Stimulated activated CD8-positive, alpha-beta memory T cell treated with anti-CD3 and anti-CD28 coated beads, Interleukin-7, amount 100 ng/mL, for 4 hours (primary cell): ENCODE measurements around the gene IFRD2.

Source experiments
- DNase-seq, 2 donors: peaks; one replicate each; pipeline ENCODE4 v3.0.0-alpha.2; 2020; ENCODE audit warnings: low read depth in 2 of 2

IFRD2 gene, protein sequence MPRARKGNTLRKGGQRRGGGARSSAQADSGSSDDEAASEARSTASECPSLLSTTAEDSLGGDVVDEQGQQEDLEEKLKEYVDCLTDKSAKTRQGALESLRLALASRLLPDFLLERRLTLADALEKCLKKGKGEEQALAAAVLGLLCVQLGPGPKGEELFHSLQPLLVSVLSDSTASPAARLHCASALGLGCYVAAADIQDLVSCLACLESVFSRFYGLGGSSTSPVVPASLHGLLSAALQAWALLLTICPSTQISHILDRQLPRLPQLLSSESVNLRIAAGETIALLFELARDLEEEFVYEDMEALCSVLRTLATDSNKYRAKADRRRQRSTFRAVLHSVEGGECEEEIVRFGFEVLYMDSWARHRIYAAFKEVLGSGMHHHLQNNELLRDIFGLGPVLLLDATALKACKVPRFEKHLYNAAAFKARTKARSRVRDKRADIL

DNA sequence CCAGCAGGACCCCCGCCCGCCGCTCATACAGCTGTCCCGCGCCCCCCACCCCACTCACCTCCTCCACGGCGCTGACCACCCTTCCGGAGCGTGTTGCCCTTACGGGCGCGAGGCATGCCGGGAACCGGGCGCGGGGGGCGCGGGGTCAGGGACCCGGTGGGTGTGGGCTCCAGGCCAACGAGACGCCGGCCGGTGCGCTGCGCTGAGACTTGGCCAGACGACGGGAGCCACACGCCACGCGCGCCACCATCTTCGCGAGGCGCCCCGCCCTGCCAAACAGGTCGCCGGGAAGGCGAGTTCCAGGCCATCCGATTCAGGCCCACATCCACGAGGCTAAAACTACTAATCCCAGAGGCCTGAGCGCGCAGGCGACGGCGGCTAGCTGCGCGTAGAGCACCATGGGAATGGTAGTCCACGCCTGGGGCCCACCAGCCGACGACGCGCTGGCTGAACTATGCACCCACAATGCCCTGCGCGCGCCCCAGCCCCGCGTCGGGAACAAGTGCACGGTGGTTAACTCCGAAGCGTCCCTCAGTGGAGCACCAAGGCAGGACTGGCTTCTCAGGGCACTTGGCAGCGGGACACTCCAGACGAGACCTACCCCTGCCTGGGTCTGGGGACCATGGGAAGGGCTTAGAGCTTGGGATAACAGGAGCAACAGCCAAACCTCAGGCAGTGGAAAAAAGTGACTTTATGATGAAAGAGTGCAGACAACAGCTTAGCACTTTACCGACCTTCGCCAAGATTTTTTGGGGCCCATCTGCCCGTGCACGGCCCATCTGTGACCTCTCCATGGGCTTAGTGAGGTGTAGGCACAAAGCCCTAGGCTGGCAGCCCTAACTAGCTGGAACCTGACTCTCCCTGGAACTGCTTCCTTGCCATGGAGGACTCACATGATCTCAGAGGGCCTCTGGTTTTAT, at the start of gene IFRD2:
Gene IFRD2 (minus strand): TSS at position 271 of the 920 bp plus-strand sequence. CDS start 155 bp downstream, at position 116.
- DNase-seq = peak; percentile 91 to 96

DNA sequence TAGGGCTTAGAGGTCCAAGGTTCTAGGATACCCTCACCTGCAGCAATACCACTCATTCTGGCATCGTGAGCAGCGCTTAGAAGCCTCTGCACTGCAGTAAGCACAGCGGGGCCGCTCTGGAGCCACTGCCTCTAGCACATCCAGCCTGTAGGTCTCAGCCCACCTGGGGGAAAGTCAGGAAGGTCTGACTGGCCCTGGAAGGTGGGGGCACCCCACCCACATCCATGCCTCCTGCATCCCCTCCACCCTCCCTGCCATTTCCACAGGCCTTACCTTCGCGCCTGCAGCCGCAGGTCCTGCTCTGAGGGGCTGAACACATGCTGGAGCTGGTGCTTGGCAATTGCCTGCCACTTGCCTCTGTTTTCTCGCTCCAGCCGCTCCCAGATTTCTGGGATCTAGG, 49.3 kb upstream of the IFRD2 start:
- DNase-seq = no peak

DNA sequence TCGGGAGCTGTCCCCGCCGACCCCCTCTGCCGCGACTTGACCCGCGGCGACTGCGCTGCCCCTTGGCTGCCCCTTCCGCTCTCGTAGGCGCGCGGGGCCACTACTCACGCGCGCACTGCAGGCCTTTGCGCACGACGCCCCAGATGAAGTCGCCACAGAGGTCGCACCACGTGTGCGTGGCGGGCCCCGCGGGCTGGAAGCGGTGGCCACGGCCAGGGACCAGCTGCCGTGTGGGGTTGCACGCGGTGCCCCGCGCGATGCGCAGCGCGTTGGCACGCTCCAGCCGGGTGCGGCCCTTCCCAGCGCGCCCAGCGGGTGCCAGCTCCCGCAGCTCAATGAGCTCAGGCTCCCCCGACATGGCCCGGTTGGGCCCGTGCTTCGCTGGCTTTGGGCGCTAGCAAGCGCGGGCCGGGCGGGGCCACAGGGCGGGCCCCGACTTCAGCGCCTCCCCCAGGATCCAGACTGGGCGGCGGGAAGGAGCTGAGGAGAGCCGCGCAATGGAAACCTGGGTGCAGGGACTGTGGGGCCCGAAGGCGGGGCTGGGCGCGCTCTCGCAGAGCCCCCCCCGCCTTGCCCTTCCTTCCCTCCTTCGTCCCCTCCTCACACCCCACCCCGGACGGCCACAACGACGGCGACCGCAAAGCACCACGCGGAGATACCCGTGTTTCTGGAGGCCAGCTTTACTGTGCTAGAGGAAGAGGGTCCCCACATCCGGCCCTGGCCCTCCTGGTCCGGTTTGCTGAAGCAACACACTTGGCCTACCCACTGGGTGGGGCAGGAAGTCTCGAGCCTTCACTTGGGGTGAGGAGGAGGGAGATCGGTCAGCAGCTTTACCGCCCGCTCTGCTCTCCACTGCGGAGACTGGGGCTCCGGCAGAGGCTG, 48.5 kb upstream of the IFRD2 start, which contains the start of gene RASSF1:
Gene RASSF1 (minus strand): TSS at position 389 of the 882 bp plus-strand sequence. CDS start 31 bp downstream, at position 358.
- peak; percentile 36 to 57 for DNase-seq

DNA sequence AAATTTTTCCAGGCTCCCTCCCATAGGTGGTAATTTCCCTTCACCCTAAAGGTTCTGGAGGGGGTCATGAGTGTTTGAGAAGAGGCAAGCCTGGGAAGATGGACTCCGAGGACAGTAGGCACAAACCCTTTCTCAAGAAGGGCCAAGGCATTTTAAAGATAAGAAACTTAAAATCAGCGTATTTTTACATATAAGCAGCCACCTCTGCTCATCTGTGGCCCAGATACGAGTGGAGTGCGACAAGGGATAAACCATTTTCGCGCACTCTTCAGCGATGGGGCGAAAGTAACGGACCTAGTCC, 47.9 kb upstream of the IFRD2 start:
- DNase-seq = no peak

DNA sequence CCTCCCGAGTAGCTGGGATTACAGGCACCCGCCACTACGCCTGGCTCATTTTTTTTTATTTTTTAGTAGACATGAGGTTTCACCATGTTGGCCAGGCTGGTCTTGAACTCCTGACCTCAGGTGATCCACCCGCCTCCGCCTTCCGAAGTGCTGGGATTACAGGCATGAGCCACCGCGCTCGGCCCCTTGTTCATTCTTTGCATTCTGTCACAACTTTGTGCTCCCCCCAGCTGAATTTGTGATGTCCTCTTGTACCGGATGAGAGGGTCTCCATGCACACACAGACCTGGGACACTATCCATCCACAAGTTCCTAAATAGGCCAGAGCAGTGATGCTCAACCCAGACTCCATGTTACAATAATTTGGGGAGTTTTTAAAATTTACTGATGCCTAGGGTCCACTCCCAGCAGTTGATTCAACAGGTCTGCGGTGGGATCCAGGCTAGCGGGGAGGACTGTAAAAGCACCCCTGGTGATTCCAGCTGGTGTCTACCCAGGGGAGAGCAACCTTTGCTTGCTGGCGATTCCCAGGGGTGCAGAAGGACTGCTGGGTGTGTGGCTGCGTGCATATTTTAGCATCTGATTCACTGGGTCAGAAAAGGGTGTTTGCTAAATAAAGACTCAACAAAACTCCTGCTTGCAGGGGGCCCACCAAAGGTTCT, 47.4 kb upstream of the IFRD2 start:
- DNase-seq = no peak

DNA sequence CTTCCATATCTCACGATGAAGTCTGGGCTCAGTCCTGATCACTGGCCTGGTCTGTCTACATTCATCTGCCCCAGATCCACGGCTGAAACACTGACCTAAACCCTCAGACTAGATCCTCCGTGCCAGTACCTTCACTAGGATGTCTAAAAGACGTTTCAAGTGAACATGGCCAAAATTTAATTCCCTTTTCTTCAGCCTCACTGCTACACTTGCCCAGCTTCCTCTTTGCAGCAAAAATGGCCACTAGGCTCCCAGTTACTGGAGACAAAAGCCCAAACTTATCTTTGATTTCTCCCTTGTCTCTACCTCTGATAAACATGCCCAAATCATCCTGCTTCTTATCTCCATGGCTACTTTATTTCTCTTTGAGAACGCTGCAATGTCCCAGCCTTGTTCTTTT, 46.7 kb upstream of the IFRD2 start:
- DNase-seq = no peak

DNA sequence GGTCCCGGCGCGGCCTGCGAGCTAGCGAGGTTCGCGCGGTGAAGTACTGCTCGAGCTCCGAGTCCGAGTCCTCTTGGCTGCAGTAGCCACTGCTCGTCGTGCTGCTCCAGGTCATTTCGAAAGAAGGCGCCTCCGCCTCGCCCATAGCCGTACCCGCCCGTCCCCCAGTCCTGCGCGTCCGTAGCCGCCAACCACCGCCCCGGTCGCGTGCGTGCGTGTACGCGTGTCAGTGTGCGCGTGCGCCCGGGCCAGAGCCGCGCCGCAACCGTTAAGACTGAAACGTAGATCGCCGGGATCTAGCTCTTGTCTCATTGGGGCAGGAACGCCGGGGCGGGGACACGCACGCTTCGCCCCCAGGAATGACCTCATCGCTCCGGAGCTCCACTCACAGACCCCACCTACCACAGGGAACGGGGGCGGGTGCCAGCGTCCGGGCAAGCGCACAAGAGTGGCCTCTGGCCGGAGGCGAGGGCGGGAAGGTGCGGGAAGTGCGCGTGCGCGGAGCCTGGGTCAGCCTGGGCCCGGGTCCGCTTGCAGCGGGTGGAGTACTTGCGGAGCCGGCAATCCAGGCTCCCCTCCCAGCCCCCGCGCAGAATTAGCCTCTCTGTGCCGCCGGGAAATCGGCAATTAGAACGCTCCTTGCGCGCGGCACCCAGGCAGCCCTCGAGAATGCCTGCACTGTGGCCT, 45.1 kb upstream of the IFRD2 start:
- DNase-seq = peak; percentile 91 to 96

DNA sequence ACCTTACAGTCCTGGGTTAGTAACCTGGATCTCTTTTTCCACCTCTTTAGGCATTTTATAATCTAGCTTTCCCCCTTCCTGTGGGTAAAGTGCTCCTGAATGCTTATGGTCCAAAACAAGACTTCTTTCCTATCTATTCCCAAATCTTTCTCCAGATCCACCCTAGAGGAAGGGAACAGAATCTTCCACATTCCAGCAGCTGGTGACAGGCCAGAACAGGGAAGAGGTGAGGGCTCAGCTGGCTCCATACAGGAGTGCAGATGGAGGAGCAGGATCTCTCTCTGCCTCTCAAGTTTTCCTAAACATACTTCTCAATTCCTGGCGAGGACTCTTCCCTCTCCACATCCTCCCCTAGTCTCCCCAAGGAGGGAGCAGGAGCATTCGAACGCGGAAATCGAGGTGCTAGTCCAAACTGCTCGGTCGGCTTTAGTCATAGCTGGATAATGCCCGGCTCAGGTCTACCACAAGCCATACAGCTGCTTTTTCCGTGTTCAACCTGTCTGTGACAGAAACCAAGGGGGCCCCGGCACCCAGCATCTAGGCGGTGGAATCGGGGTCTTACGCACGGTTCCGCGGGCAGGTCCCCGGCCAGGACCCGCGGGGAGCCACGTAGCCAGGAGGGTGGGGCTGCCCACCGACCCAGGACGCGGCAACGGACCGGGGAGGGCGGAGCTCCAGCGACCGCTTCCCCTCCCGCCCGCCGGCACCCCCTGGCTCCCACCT, 44.4 kb upstream of the IFRD2 start:
- DNase-seq = no peak

DNA sequence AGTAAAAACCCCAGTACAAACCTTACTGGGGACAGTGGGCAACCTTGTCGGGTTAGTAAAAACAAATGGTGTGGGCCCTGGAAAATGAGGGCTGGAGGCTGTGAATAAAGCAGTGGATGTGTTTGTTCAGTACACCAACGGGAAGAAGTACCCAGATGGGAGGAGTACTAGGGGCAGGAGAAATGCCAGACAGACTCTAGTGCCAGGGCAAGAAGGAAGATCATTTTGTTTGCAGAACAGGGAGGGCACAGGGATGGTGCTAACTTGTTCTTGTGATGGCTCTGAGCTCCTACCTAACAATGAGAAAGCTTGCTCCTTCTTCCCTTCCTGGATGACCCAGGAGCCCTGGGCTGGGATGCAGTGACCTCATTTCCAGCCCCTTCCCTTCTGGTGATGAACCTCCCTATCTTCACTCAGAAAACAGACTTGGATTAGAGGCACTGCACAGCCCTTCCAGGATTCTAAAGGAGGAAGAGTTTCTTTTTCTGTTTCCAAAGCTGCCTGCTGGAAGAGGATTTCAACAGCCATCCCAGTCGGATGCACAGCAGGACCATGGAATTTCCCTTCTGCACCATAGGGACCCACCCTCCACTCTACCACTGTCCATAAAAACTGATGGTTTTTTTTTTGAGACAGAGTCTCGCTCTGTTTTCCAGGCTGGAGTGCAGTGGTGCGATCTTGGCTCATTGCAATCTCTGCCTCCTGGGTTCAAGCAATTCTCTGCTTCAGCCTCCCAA, 42.3 kb upstream of the IFRD2 start:
- no peak for DNase-seq

DNA sequence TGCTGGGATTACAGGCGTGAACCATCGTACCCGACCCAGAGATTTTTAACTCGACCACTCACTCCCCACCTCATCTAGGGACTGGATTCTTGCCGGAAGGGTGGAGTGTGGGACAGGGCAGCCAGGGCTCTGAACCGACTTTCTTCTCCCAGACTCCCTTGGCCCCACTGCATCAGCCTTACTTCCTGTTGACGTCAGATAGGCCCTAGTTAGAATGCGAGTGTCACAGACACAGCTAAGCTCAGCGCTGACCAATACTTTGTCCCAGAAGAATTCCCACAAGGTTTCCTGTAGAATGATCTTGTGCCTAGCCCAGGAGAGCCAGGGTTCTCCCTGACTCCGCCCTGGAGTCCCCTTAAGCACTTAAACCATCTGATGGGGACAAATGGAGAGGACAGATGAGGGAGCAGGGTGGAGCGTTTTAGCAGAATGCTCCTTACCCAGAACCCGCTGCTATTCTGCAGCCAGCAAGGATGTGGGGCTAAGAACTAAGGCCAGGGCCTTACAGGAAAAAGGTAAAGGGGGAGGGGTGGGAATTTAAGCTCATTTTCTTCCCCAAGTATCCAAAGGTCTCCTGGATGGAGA, 41.6 kb upstream of the IFRD2 start:
- DNase-seq = no peak

DNA sequence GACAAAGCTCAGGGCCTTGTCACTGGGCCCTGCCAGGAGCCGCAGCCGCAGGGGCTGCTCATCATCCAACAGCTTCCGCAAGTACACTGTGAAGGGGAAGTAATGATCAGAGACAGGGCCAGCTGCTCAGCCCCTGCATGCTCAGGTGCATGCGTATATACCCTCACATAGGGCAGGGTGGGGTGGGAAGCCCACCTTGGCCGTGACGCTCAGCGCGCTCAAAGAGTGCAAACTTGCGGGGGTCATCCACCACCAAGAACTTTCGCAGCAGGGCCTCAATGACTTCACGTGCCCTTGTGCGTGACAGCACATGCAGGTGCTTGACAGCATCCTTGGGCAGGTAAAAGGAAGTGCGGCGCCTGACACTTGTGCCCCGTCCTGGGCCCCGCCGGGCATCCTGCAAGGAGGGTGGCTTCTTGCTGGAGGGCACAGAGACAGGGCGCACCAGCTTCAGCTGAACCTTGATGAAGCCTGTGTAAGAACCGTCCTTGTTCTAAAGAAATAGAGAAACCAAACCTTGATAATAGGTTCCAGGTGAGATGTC, 39.2 kb upstream of the IFRD2 start:
- DNase-seq = no peak

DNA sequence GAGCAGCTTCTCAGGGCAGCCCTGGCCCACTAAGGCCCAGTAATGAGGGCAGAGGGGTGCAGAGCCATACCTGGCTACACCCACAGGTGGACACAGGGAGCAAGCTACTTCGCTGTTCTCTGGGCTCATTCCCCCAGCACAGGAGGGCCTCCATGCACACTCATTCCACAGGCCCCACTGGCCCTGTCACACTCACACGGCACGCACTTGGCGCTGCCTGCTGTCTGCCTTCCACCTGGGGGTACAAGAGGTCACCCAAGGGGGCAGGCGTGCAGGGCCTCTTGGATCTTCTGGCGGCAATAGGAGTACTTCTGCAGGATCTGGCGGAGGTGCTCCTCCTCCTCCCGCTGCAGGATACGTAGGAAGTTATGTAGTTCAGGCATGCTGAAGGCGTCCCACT, 38.1 kb upstream of the IFRD2 start:
- DNase-seq = no peak

DNA sequence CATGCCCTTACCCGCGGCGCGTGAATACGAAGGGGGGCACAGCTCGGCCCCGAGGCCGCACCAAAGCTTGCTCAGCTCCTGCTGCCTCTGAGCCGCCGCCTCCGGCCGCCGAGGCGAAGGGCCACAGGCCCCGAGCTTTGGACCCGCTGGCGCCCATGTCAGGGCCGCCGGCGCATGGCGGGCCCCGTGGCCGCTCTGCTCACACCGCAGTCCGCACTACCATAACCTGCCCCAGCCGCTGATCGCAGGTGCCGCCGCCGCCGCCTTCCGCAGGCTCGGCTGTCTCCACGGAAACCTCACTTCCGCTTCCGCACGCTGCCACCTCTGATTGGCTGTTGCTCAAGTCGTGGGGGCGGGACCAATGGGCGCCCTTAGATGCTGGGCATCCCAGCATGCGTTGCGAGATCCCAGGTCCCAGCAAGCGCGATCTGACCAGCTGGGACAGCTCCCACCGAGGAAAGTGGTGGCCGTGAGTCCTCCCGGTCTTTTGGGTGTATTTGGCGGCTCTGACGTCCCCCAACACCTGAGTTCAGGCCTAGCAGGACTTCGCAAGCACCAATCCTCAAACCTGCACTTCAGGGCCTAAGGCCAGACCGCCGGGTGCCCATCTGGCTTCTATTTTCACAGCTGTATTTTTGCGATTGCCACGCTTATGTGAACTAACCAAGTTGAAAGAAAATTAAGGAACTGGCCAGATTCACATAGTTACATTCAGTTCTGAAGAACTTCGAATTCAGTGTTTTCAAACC, 35.9 kb upstream of the IFRD2 start, which contains the start of gene TUSC2:
Gene TUSC2 (minus strand): TSS at position 281 of the 749 bp plus-strand sequence. CDS start 124 bp downstream, at position 157.
- DNase-seq = peak; percentile 90 to 92

DNA sequence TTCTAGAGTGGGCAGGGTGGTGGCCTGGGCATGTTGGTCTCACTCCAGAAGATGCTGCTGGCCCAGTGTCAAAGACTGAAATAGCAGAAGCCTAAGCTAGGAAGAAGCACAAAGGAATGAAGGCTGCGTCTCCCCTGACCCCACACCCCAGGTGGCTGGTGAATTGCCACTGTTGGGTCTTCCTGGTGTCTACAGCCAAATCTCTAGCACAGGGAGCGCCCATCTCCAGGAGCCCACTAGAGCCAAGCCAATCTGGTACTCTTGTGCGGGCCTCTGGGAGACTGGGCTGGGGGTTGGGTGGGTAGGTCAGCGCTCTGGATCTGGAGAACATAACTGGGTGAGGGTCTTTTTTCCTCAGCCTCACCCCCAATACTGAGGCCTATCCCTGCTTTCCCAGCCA, 34.9 kb upstream of the IFRD2 start:
- DNase-seq = no peak

DNA sequence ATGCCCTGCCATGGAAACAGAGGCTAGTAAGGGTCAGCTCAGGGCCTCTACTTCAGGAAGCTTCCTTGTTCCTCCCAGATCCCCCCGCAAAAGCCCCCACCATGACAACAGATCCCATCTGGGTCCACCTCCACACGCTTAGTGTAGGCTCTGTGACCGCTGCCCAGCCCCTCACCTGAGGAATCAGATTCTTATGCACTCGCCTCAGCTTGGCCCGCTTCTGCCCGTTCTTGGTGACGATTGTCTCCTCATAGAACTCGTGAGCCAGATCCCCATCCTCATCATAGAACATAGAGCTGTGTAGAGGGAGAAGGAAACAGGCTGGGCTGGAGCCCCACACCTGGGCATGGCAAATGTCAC, 33.9 kb upstream of the IFRD2 start:
- no peak for DNase-seq

DNA sequence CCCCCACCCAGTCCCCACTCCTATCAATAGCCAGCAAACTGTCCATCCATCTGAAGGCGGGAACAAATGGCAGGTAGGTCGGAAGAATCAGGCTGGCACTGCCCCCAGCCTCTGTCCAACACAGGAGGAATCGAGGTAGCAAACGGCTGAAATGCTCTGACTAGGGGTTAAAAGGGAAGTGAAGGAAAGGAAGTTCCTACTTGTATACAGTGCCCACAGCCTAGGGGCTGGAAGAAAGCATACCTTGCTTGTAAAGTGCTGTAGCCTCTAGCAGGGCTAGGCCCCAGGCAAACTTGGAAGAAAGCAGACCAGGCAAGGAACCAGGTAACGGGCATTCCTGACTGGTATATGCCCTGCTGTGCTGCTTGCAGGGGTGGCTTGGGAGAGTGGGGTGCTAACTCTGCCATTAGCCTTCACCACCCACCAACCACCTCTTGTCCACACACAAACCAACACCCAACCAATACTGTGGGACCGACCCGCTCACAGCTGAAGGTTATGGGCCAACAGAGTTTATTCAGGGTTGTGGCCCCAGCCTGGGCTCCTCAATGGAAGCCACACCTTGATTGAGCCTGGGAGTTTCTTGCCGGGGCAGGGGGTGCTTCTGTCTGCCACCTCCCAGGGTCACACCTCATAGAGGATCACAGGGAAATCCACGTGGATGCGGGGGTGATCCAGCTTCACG, 33.4 kb upstream of the IFRD2 start:
- DNase-seq = no peak

DNA sequence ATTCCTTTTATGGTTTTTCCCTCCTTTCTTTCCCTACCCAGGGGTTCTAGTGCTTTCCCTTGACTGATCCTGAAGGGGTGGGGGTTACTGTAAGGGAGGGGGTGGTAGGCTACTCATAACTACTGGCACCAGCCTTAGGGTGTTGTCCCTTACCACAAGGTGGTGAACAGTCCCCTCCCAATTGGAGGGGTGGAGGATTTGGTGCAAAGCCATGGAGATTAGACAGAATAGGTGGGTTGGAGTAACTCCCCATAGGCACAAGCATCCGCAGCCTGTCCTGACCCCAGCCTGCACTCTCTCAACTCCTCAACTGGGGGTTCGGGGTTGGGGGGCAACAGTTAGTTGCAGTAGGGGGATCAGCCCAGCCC, 32.9 kb upstream of the IFRD2 start:
- no peak for DNase-seq
